Hematopoietic multipotent progenitor cell treated with erythropoietin and hydrocortisone succinate and interleukin-3 and kit ligand, for 15 days (in vitro differentiated cells): ENCODE measurements around the gene AGER.
"Not testable (repeated sequence)": the region's sequence is repeated elsewhere in the genome, so short reads cannot be mapped to it uniquely, and the experiment has no call there.

Source experiments
- DNase-seq: peaks from one replicate; pipeline ENCODE4 v3.0.0-alpha.2; 2015; ENCODE audit warnings: low spot score

Gene AGER

GRCh38 chr6:32184084-32184640 is at the start of gene AGER:
AGER (minus strand) TSS chr6:32184253; CDS start chr6:32184222, 31 bp downstream.
- no peak for DNase-seq

- DNase-seq, result no peak
These were observed 42.4 kb upstream of the AGER start for GRCh38 chr6:32226434-32226833.

- no peak for DNase-seq
These were observed 40.6 kb upstream of the AGER start for GRCh38 chr6:32224696-32225095.

- DNase-seq, result no peak
These were observed 39.5 kb upstream of the AGER start, which contains the start of gene NOTCH4 for GRCh38 chr6:32223258-32224235. NOTCH4 (minus strand) TSS chr6:32224067; CDS start chr6:32223928, 139 bp downstream.

- no peak for DNase-seq
These were observed 38.5 kb upstream of the AGER start for GRCh38 chr6:32222333-32223230.

- DNase-seq, result no peak
These were observed 36.0 kb upstream of the AGER start for GRCh38 chr6:32220021-32220420.

GRCh38 chr6:32218167-32218566 is 34.1 kb upstream of the AGER start:
- DNase-seq, result no peak

- DNase-seq, result no peak
These were observed 32.9 kb upstream of the AGER start for GRCh38 chr6:32216998-32217397.

- DNase-seq, result peak; percentile 21
These were observed 32.2 kb upstream of the AGER start for GRCh38 chr6:32216285-32216684.

- DNase-seq, result no peak
These were observed 31.6 kb upstream of the AGER start for GRCh38 chr6:32215617-32216016.

- no peak for DNase-seq
These were observed 30.1 kb upstream of the AGER start for GRCh38 chr6:32214126-32214525.

- DNase-seq, result no peak
These were observed 29.6 kb upstream of the AGER start for GRCh38 chr6:32213649-32214048.

GRCh38 chr6:32212076-32212760 is 28.2 kb upstream of the AGER start:
- no peak for DNase-seq

- not testable (repeated sequence) for DNase-seq
These were observed 27.4 kb upstream of the AGER start for GRCh38 chr6:32211432-32211831.

- no peak for DNase-seq
These were observed 26.1 kb upstream of the AGER start for GRCh38 chr6:32210191-32210601.

- DNase-seq, result no peak
These were observed 24.9 kb upstream of the AGER start for GRCh38 chr6:32208996-32209395.

GRCh38 chr6:32204268-32204715 is 20.2 kb upstream of the AGER start:
- no peak for DNase-seq

GRCh38 chr6:32203426-32204267 is 19.6 kb upstream of the AGER start:
- no peak for DNase-seq

- DNase-seq, result no peak
These were observed 18.1 kb upstream of the AGER start for GRCh38 chr6:32202186-32202585.

GRCh38 chr6:32200711-32201475 is 16.8 kb upstream of the AGER start:
- DNase-seq, result no peak
